Spinal cord (tissue), 10 donors: ENCODE data around the gene SERPINH1. TPM values are rescaled to one million over a fixed set of nuclear protein-coding genes. Genes with fewer than 3 reads are reported as not detected.

Experiments used
- DNase-seq, 6 donors: peaks; one replicate each; pipeline versions ENCODE4 v3.0.0 to v3.0.0-alpha.2; 2013 to 2015; ENCODE audit warnings: low spot score in 6 of 6, low read depth in 4 of 6
- H3K27ac ChIP-seq: one replicate; pipeline ENCODE4 v1.5.1; 2013; ENCODE audit warnings: low read depth, low read length, control low read depth
- H3K27me3 ChIP-seq: one replicate; pipeline ENCODE4 v1.6.1; 2013; ENCODE audit warnings: low read length; ENCODE audit not compliant: control insufficient read depth, insufficient read depth
- H3K36me3 ChIP-seq: one replicate; pipeline ENCODE4 v1.6.1; 2013; ENCODE audit warnings: low read length; ENCODE audit not compliant: control insufficient read depth, insufficient read depth
- H3K4me1 ChIP-seq: one replicate; pipeline ENCODE4 v1.6.1; 2013; ENCODE audit warnings: low read length; ENCODE audit not compliant: control insufficient read depth, insufficient read depth
- H3K4me3 ChIP-seq: one replicate; pipeline ENCODE4 v1.5.1; 2013; ENCODE audit warnings: low read depth, low read length, control low read depth
- H3K9me3 ChIP-seq: one replicate; pipeline ENCODE4 v1.6.1; 2013; ENCODE audit warnings: low read length; ENCODE audit not compliant: control insufficient read depth, insufficient read depth
- WGBS: methylation state at CpG from one replicate; pipeline ENCODE4 v1.1.5; 2013; ENCODE audit warnings: missing lambda C conversion rate; ENCODE audit not compliant: insufficient coverage; 5-methylcytosine and 5-hydroxymethylcytosine counted together
- polyA plus RNA-seq, 2 donors: library from polyadenylated mRNA; unstranded; fragments of 120-200 nt; gene quantifications; one replicate each; pipeline ENCODE4 v1.2.1, GENCODE V29; 2013; ENCODE audit not compliant: insufficient read length in 2 of 2
- total RNA-seq, 2 donors: library from RNA; depleted of rRNA in 1 of 2; stranded (reverse); fragments of 120-200 nt in 1 of 2; fragments of >200 nt in 1 of 2; gene quantifications; one replicate each; pipeline versions ENCODE4 v1.2.3 to v1.2.4, GENCODE V29; 2013 to 2014
- donor health status: healthy.

The SERPINH1 gene
- total and polyA plus RNA-seq, 4 donors, result 85.1 to 221 (median 148) TPM

GRCh38 chr11:75598900-75599299, 36.8 kb downstream of the SERPINH1 start:
- H3K4me1 ChIP-seq, result peaks cover 25% of the 10 kb centered on the region
- H3K27ac ChIP-seq, result no peak overlapping the region
- H3K9me3 ChIP-seq, result no peaks in the 10 kb centered on the region
- H3K27me3 ChIP-seq, result no peaks in the 10 kb centered on the region
- H3K36me3 ChIP-seq, result peaks cover 19% of the 10 kb centered on the region
- DNase-seq, result no peak
- no peak overlapping the region for H3K4me3 ChIP-seq
- WGBS, result 94% methylated on average over 7 of the region's 7 CpGs

GRCh38 chr11:75600356-75600755, 38.3 kb downstream of the SERPINH1 start:
- H3K4me3 ChIP-seq, result no peak overlapping the region
- DNase-seq, result no peak
- H3K36me3 ChIP-seq, result peaks cover 27% of the 10 kb centered on the region
- H3K27me3 ChIP-seq, result no peaks in the 10 kb centered on the region
- H3K9me3 ChIP-seq, result no peaks in the 10 kb centered on the region
- 80% methylated on average over 3 of the region's 3 CpGs for WGBS
- peaks cover 12% of the 10 kb centered on the region for H3K4me1 ChIP-seq
- H3K27ac ChIP-seq, result no peak overlapping the region

GRCh38 chr11:75601494-75601893, 39.4 kb downstream of the SERPINH1 start:
- no peak overlapping the region for H3K27ac ChIP-seq
- no peaks in the 10 kb centered on the region for H3K9me3 ChIP-seq
- WGBS, result 90% methylated on average over 6 of the region's 7 CpGs
- no peak for DNase-seq
- no peak overlapping the region for H3K4me3 ChIP-seq
- H3K4me1 ChIP-seq, result peaks cover 12% of the 10 kb centered on the region
- H3K27me3 ChIP-seq, result no peaks in the 10 kb centered on the region
- H3K36me3 ChIP-seq, result peaks cover 34% of the 10 kb centered on the region

- H3K27ac ChIP-seq, result no peak overlapping the region
- peaks cover under 1% of the 10 kb centered on the region for H3K27me3 ChIP-seq
- H3K9me3 ChIP-seq, result no peaks in the 10 kb centered on the region
- no peak for DNase-seq
- H3K4me1 ChIP-seq, result peaks cover 9% of the 10 kb centered on the region
- 82% methylated on average over 8 of the region's 8 CpGs for WGBS
- H3K4me3 ChIP-seq, result no peak overlapping the region
- H3K36me3 ChIP-seq, result peaks cover 45% of the 10 kb centered on the region
These were observed 40.9 kb downstream of the SERPINH1 start for GRCh38 chr11:75602951-75603350.

- Histone ChIP-seq H3K36me3 (peaks cover 46% of the 10 kb centered on the region), H3K4me3 (no peak overlapping the region), H3K4me1 (no peaks in the 10 kb centered on the region), H3K9me3 (no peaks in the 10 kb centered on the region), H3K27ac (no peak overlapping the region), H3K27me3 (peaks cover 2% of the 10 kb centered on the region)
- 67% methylated on average over 1 of the region's 16 CpGs for WGBS
- DNase-seq, result no peak
These were observed 42.0 kb downstream of the SERPINH1 start for GRCh38 chr11:75603791-75604736.

- peaks cover 48% of the 10 kb centered on the region for H3K36me3 ChIP-seq
- H3K4me1 ChIP-seq, result no peaks in the 10 kb centered on the region
- H3K27ac ChIP-seq, result no peak overlapping the region
- 93% methylated on average over 5 of the region's 8 CpGs for WGBS
- DNase-seq, result no peak
- H3K27me3 ChIP-seq, result peaks cover 2% of the 10 kb centered on the region
- no peaks in the 10 kb centered on the region for H3K9me3 ChIP-seq
- H3K4me3 ChIP-seq, result no peak overlapping the region
These were observed 44.0 kb downstream of the SERPINH1 start for GRCh38 chr11:75606099-75606498.

- no peak for DNase-seq
- H3K4me1 ChIP-seq, result peaks cover 5% of the 10 kb centered on the region
- no peak overlapping the region for H3K4me3 ChIP-seq
- no peaks in the 10 kb centered on the region for H3K9me3 ChIP-seq
- peaks cover 4% of the 10 kb centered on the region for H3K27me3 ChIP-seq
- H3K36me3 ChIP-seq, result peaks cover 15% of the 10 kb centered on the region
- WGBS, result 87% methylated on average over 3 of the region's 3 CpGs
- H3K27ac ChIP-seq, result no peak overlapping the region
These were observed 49.8 kb downstream of the SERPINH1 start for GRCh38 chr11:75611823-75612222.

GRCh38 chr11:75615751-75616150, 53.7 kb downstream of the SERPINH1 start:
- Histone ChIP-seq H3K9me3 (peaks cover 3% of the 10 kb centered on the region), H3K27me3 (peaks cover 2% of the 10 kb centered on the region), H3K4me1 (peaks cover 5% of the 10 kb centered on the region), H3K4me3 (no peak overlapping the region), H3K27ac (peak overlapping the region; percentile 58), H3K36me3 (peaks cover 5% of the 10 kb centered on the region)
- WGBS, result 26% methylated on average over 3 of the region's 7 CpGs
- DNase-seq, result peak in 3 of 6 donors; percentile 50 to 83 (median 79)

- 23% methylated on average over 2 of the region's 5 CpGs for WGBS
- H3K27ac ChIP-seq, result peak overlapping the region; percentile 26
- H3K9me3 ChIP-seq, result peaks cover 3% of the 10 kb centered on the region
- H3K36me3 ChIP-seq, result peaks cover 4% of the 10 kb centered on the region
- H3K4me1 ChIP-seq, result peaks cover 5% of the 10 kb centered on the region
- no peak overlapping the region for H3K4me3 ChIP-seq
- DNase-seq, result peak in 2 of 6 donors; percentile 52 to 64
- peaks cover under 1% of the 10 kb centered on the region for H3K27me3 ChIP-seq
These were observed 54.2 kb downstream of the SERPINH1 start for GRCh38 chr11:75616281-75616680.
